Naive B cell (primary cell): ENCODE measurements around the gene OR6B3. TPM values are rescaled to one million over a fixed set of nuclear protein-coding genes. Genes with fewer than 3 reads are reported as not detected.
"Not testable (repeated sequence)": the region's sequence is repeated elsewhere in the genome, so short reads cannot be mapped to it uniquely, and the experiment has no call there.

Source experiments
- ATAC-seq, 2 donors: fragments of 150-1000 bp; cut with Tn5 transposase; 2 replicates each; pipeline ENCODE4 v1.10.0; 2021; ENCODE audit warnings: low read depth in 2 of 2, mild to moderate bottlenecking in 2 of 2, moderate library complexity in 2 of 2
- DNase-seq: peaks from one replicate; pipeline ENCODE4 v3.0.0; 2022
- H3K27ac Mint-ChIP-seq, 6 donors: one replicate each; pipeline ENCODE4 v1.8.0; 2020 to 2022; ENCODE audit warnings: mild to moderate bottlenecking in 6 of 6, mixed read lengths in 6 of 6, moderate library complexity in 5 of 6, inconsistent platforms in 2 of 6
- H3K27me3 Mint-ChIP-seq, 3 donors: one replicate each; pipeline ENCODE4 v1.8.0; 2021 to 2022; ENCODE audit warnings: mixed read lengths in 3 of 3, mild to moderate bottlenecking in 1 of 3
- H3K36me3 Mint-ChIP-seq, 2 donors: one replicate each; pipeline ENCODE4 v1.8.0; 2020 to 2022; ENCODE audit warnings: mixed read lengths in 2 of 2, inconsistent platforms in 1 of 2, mild to moderate bottlenecking in 1 of 2
- H3K4me1 Mint-ChIP-seq, 3 donors: one replicate each; pipeline ENCODE4 v1.8.0; 2020 to 2022; ENCODE audit warnings: mixed read lengths in 3 of 3, inconsistent platforms in 1 of 3, mild to moderate bottlenecking in 1 of 3, moderate library complexity in 1 of 3
- H3K4me3 Mint-ChIP-seq, 8 donors: one replicate each; pipeline ENCODE4 v1.8.0; 2020 to 2022; ENCODE audit warnings: mild to moderate bottlenecking in 8 of 8, mixed read lengths in 8 of 8, moderate library complexity in 8 of 8, inconsistent platforms in 2 of 8
- H3K9me3 Mint-ChIP-seq, 7 donors: one replicate each; pipeline ENCODE4 v1.8.0; 2020 to 2022; ENCODE audit warnings: mixed read lengths in 7 of 7, mild to moderate bottlenecking in 5 of 7, inconsistent platforms in 2 of 7, moderate library complexity in 1 of 7
- polyA plus RNA-seq, 6 donors: library from polyadenylated mRNA; unstranded; fragments of 300-500 nt; fragmentation: Illumina TruSeq; gene quantifications; one replicate each; pipeline ENCODE4 v1.2.3, GENCODE V29; 2021; ENCODE audit warnings: low read depth in 6 of 6

The OR6B3 gene
- polyA plus RNA-seq, 6 donors from 2014 or later: not detected

- no peaks in the 10 kb centered on the region for H3K9me3 Mint-ChIP-seq
- ATAC-seq (peak; percentile 47 to 49), DNase-seq (peak; percentile 15)
- no peaks in the 10 kb centered on the region for H3K4me1 Mint-ChIP-seq
- H3K27ac Mint-ChIP-seq: no peak overlapping the region
- H3K36me3 Mint-ChIP-seq: no peaks in the 10 kb centered on the region
- peaks cover 22 to 39% (median 35%) of the 10 kb centered on the region in 3 donors for H3K27me3 Mint-ChIP-seq
- H3K4me3 Mint-ChIP-seq: no peak overlapping the region
Measured at GRCh38 chr2:240060977-240061591, 7.8 kb upstream of the OR6B3 start.

GRCh38 chr2:240056678-240057077 lies 3.4 kb upstream of the OR6B3 start:
- H3K9me3 Mint-ChIP-seq: no peaks in the 10 kb centered on the region
- peaks cover 0 to 6% (median 4%) of the 10 kb centered on the region in 3 donors for H3K4me1 Mint-ChIP-seq
- H3K36me3 Mint-ChIP-seq: no peaks in the 10 kb centered on the region
- H3K4me3 Mint-ChIP-seq: peak overlapping the region in 1 of 8 donors; percentile 22
- DNase-seq (no peak), ATAC-seq (no peak)
- H3K27ac Mint-ChIP-seq: no peak overlapping the region
- peaks cover 43 to 60% (median 50%) of the 10 kb centered on the region in 3 donors for H3K27me3 Mint-ChIP-seq

- Mint-ChIP-seq H3K9me3 (no peaks in the 10 kb centered on the region), H3K4me3 (no peak overlapping the region), H3K4me1 (peaks cover 0 to 6% (median 4%) of the 10 kb centered on the region in 3 donors), H3K27me3 (peaks cover 34 to 58% (median 44%) of the 10 kb centered on the region in 3 donors), H3K36me3 (no peaks in the 10 kb centered on the region), H3K27ac (no peak overlapping the region)
- no peak for DNase-seq
- no peak for ATAC-seq
Measured at GRCh38 chr2:240055177-240055917, 2.0 kb upstream of the OR6B3 start.

GRCh38 chr2:240052524-240052923 lies 797 bp downstream of the OR6B3 start:
- Mint-ChIP-seq H3K27me3 (peaks cover 30 to 58% (median 45%) of the 10 kb centered on the region in 3 donors), H3K27ac (no peak overlapping the region), H3K4me1 (peaks cover 0 to 6% (median 4%) of the 10 kb centered on the region in 3 donors), H3K36me3 (no peaks in the 10 kb centered on the region), H3K4me3 (no peak overlapping the region), H3K9me3 (peaks cover 0 to 2% (median 0%) of the 10 kb centered on the region in 7 donors)
- DNase-seq: no peak
- no peak for ATAC-seq

GRCh38 chr2:240051697-240052096 lies 1.6 kb downstream of the OR6B3 start:
- Mint-ChIP-seq H3K9me3 (peaks cover 0 to 2% (median 0%) of the 10 kb centered on the region in 7 donors), H3K4me1 (peaks cover 0 to 6% (median 4%) of the 10 kb centered on the region in 3 donors), H3K27me3 (peaks cover 30 to 50% (median 45%) of the 10 kb centered on the region in 3 donors), H3K36me3 (no peaks in the 10 kb centered on the region), H3K4me3 (no peak overlapping the region), H3K27ac (no peak overlapping the region)
- ATAC-seq (no peak), DNase-seq (no peak)

- no peaks in the 10 kb centered on the region for H3K36me3 Mint-ChIP-seq
- ATAC-seq (no peak), DNase-seq (no peak)
- H3K27me3 Mint-ChIP-seq: peaks cover 27 to 45% (median 35%) of the 10 kb centered on the region in 3 donors
- no peak overlapping the region for H3K4me3 Mint-ChIP-seq
- peaks cover 0 to 4% (median 3%) of the 10 kb centered on the region in 3 donors for H3K4me1 Mint-ChIP-seq
- peaks cover 0 to 2% (median 0%) of the 10 kb centered on the region in 7 donors for H3K9me3 Mint-ChIP-seq
- H3K27ac Mint-ChIP-seq: no peak overlapping the region
Measured at GRCh38 chr2:240050278-240050677, 3.0 kb downstream of the OR6B3 start.

- peaks cover 0 to 2% (median 0%) of the 10 kb centered on the region in 7 donors for H3K9me3 Mint-ChIP-seq
- DNase-seq: no peak
- peaks cover 23 to 40% (median 30%) of the 10 kb centered on the region in 3 donors for H3K27me3 Mint-ChIP-seq
- peak overlapping the region in 1 of 6 donors; percentile 91 for H3K27ac Mint-ChIP-seq
- no peaks in the 10 kb centered on the region for H3K4me1 Mint-ChIP-seq
- no peak overlapping the region for H3K4me3 Mint-ChIP-seq
- H3K36me3 Mint-ChIP-seq: no peaks in the 10 kb centered on the region
- no peak for ATAC-seq
Measured at GRCh38 chr2:240048237-240048636, 5.1 kb downstream of the OR6B3 start.

- H3K27ac Mint-ChIP-seq: no peak overlapping the region
- H3K4me3 Mint-ChIP-seq: no peak overlapping the region
- H3K9me3 Mint-ChIP-seq: peaks cover 0 to 2% (median 0%) of the 10 kb centered on the region in 7 donors
- H3K27me3 Mint-ChIP-seq: peaks cover 21 to 44% (median 36%) of the 10 kb centered on the region in 3 donors
- DNase-seq (no peak), ATAC-seq (no peak)
- no peaks in the 10 kb centered on the region for H3K36me3 Mint-ChIP-seq
- H3K4me1 Mint-ChIP-seq: no peaks in the 10 kb centered on the region
Measured at GRCh38 chr2:240045098-240045497, 8.2 kb downstream of the OR6B3 start.

- not testable (repeated sequence) for H3K4me1 Mint-ChIP-seq, H3K27ac Mint-ChIP-seq, H3K36me3 Mint-ChIP-seq, H3K9me3 Mint-ChIP-seq, DNase-seq, H3K4me3 Mint-ChIP-seq, ATAC-seq
- peaks cover 21 to 43% (median 36%) of the 10 kb centered on the region in 3 donors for H3K27me3 Mint-ChIP-seq
Measured at GRCh38 chr2:240044096-240044495, 9.2 kb downstream of the OR6B3 start.

- Mint-ChIP-seq H3K4me1 (no peaks in the 10 kb centered on the region), H3K9me3 (peaks cover 0 to 2% (median 0%) of the 10 kb centered on the region in 7 donors), H3K4me3 (no peak overlapping the region), H3K27ac (no peak overlapping the region), H3K27me3 (peaks cover 20 to 36% (median 31%) of the 10 kb centered on the region in 3 donors), H3K36me3 (no peaks in the 10 kb centered on the region)
- DNase-seq (no peak), ATAC-seq (no peak)
Measured at GRCh38 chr2:240043279-240043989, 9.9 kb downstream of the OR6B3 start.

- ATAC-seq (no peak), DNase-seq (no peak)
- no peak overlapping the region for H3K27ac Mint-ChIP-seq
- no peaks in the 10 kb centered on the region for H3K9me3 Mint-ChIP-seq
- H3K36me3 Mint-ChIP-seq: no peaks in the 10 kb centered on the region
- H3K4me3 Mint-ChIP-seq: no peak overlapping the region
- no peaks in the 10 kb centered on the region for H3K4me1 Mint-ChIP-seq
- H3K27me3 Mint-ChIP-seq: peaks cover 16 to 33% (median 29%) of the 10 kb centered on the region in 3 donors
Measured at GRCh38 chr2:240042740-240043139, 10.6 kb downstream of the OR6B3 start.

GRCh38 chr2:240041363-240041762 lies 12.0 kb downstream of the OR6B3 start:
- Mint-ChIP-seq H3K4me3 (no peak overlapping the region), H3K4me1 (no peaks in the 10 kb centered on the region), H3K27ac (no peak overlapping the region), H3K27me3 (peaks cover 18 to 38% (median 34%) of the 10 kb centered on the region in 3 donors), H3K36me3 (no peaks in the 10 kb centered on the region), H3K9me3 (no peaks in the 10 kb centered on the region)
- no peak for ATAC-seq
- no peak for DNase-seq

GRCh38 chr2:240037358-240037757 lies 16.0 kb downstream of the OR6B3 start:
- Mint-ChIP-seq H3K9me3 (no peaks in the 10 kb centered on the region), H3K4me1 (no peaks in the 10 kb centered on the region), H3K27me3 (peaks cover 16 to 36% (median 28%) of the 10 kb centered on the region in 3 donors), H3K27ac (no peak overlapping the region), H3K36me3 (no peaks in the 10 kb centered on the region), H3K4me3 (no peak overlapping the region)
- DNase-seq (no peak), ATAC-seq (no peak)
